Measurements from ENCODE around the gene F8A3. TPM values are rescaled to one million over a fixed set of nuclear protein-coding genes. Genes with fewer than 3 reads are reported as not detected.

Gene F8A3
- total and polyA plus RNA-seq, 5 donors from 2014 or later: 0.86 to 17.7 (median 4.6) TPM

- ATAC-seq (ENCODE audit: low read depth in 2 of 2): no peak
Measured at GRCh38 chrX:155441097-155441496, 17.3 kb downstream of the F8A3 start.

DNA sequence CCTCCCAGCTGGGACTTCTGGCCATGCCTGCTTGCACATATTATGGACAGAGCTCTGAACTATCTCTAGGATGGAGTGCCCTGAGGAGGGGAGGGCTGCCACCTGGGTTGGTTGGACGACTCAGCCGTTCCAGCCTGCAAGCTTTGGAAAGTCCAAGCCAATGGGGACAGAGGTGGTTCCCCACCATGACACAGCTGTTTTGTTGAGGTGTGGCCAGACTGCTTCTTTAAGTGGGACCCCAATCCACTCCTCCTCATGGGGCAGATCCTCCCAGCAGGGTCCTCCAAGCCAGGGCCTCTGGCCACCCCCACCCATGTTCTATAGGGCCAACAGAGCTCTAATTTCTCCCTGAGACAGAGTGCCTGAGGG lies 22.7 kb downstream of the F8A3 start:
- H3K36me3 Mint-ChIP-seq: peaks cover 3% of the 10 kb centered on the region
- no peak overlapping the region for H3K27ac ChIP-seq (ENCODE audit: insufficient read depth, low read length, poor library complexity, severe bottlenecking)

More at GRCh38 chrX:155441097-155441496, 17.3 kb downstream of the F8A3 start:
- Mint-ChIP-seq H3K4me3 (no peak overlapping the region), H3K4me1 (peaks cover 0 to 9% (median 2%) of the 10 kb centered on the region in 4 donors), H3K27me3 (no peaks in the 10 kb centered on the region), H3K36me3 (peaks cover 3% of the 10 kb centered on the region), H3K9me3 (peaks cover 0 to 17% (median 4%) of the 10 kb centered on the region in 7 donors), H3K27ac (no peak overlapping the region)
- H3K27me3 ChIP-seq (ENCODE audit: control insufficient read depth, insufficient read depth, low read length): no peaks in the 10 kb centered on the region
- H3K4me1 ChIP-seq (ENCODE audit: control insufficient read depth, insufficient read depth, low read length, poor library complexity, severe bottlenecking): no peaks in the 10 kb centered on the region
- no peak overlapping the region for H3K4me3 ChIP-seq (ENCODE audit: low read depth, low read length)
- no peak for DNase-seq
- no peak overlapping the region for H3K27ac ChIP-seq (ENCODE audit: insufficient read depth, low read length, poor library complexity, severe bottlenecking)
- no peaks in the 10 kb centered on the region for H3K36me3 ChIP-seq (ENCODE audit: control insufficient read depth, insufficient read depth, low read length)
- no peaks in the 10 kb centered on the region for H3K9me3 ChIP-seq (ENCODE audit: control insufficient read depth in 2 of 2, low read length in 2 of 2)

DNA sequence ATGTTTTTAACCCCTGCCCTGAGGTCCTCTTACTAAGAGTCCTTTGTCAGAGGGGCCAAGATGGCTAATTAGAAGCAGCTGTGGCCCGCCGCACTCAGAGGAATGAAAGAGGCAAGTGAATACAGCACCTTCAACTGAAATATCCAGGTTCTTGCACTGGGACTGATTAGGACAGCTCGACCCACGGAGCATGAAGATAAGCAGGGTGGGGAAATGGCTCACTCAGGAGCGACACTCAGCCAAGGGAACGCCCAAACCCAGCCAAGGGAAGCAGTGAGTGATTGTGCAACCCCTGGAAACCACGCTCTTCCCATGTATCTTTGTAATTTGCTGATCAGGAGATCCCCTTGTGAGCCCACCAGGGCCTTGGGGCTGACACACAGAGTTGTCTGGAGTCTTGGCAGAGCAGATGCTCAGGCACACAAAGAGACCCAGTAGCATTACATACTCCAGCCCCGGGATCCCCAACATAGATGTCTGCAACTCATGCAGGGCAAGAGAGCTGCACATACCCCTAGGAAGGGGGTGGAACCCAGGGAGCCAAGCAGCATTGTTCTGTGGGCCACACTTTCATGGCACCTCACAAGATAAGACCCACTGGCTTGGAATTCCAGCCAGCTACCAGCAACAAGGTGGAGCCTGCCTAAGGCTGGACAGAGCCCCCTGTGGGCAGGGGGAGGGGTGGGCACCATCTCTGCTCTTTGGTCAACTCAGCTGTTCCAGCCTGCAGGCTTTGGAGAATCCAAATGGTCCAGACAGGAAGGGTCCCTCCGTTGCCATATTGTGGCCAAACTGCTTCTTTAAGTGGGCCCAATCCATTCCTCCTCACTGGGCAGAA lies 23.3 kb downstream of the F8A3 start:
- H3K4me3 Mint-ChIP-seq: no peak overlapping the region
- Histone ChIP-seq H3K9me3 (ENCODE audit: control insufficient read depth in 2 of 2, low read length in 2 of 2) (no peaks in the 10 kb centered on the region), H3K27me3 (ENCODE audit: control insufficient read depth, insufficient read depth, low read length) (no peaks in the 10 kb centered on the region), H3K27ac (ENCODE audit: insufficient read depth, low read length, poor library complexity, severe bottlenecking) (no peak overlapping the region), H3K4me3 (ENCODE audit: low read depth, low read length) (no peak overlapping the region), H3K4me1 (ENCODE audit: control insufficient read depth, insufficient read depth, low read length, poor library complexity, severe bottlenecking) (no peaks in the 10 kb centered on the region), H3K36me3 (ENCODE audit: control insufficient read depth, insufficient read depth, low read length) (no peaks in the 10 kb centered on the region)
- ATAC-seq (ENCODE audit: low read depth in 2 of 2) (no peak), DNase-seq (no peak)
- no peak overlapping the region for H3K27ac Mint-ChIP-seq
- H3K9me3 Mint-ChIP-seq: peaks cover 0 to 12% (median 5%) of the 10 kb centered on the region in 7 donors
- no peaks in the 10 kb centered on the region for H3K27me3 Mint-ChIP-seq
- H3K4me1 Mint-ChIP-seq: peaks cover 0 to 5% (median 0%) of the 10 kb centered on the region in 4 donors
- peaks cover 2% of the 10 kb centered on the region for H3K36me3 Mint-ChIP-seq

More for the DNA sequence above, 22.7 kb downstream of the F8A3 start:
- DNase-seq: no peak
- no peak for ATAC-seq (ENCODE audit: low read depth in 2 of 2)
- peaks cover 0 to 5% (median 0%) of the 10 kb centered on the region in 4 donors for H3K4me1 Mint-ChIP-seq
- H3K27me3 Mint-ChIP-seq: no peaks in the 10 kb centered on the region
- Histone ChIP-seq H3K4me1 (ENCODE audit: control insufficient read depth, insufficient read depth, low read length, poor library complexity, severe bottlenecking) (no peaks in the 10 kb centered on the region), H3K4me3 (ENCODE audit: low read depth, low read length) (no peak overlapping the region), H3K36me3 (ENCODE audit: control insufficient read depth, insufficient read depth, low read length) (no peaks in the 10 kb centered on the region), H3K27me3 (ENCODE audit: control insufficient read depth, insufficient read depth, low read length) (no peaks in the 10 kb centered on the region), H3K9me3 (ENCODE audit: control insufficient read depth in 2 of 2, low read length in 2 of 2) (no peaks in the 10 kb centered on the region)
- H3K4me3 Mint-ChIP-seq: no peak overlapping the region
- H3K9me3 Mint-ChIP-seq: peaks cover 0 to 12% (median 4%) of the 10 kb centered on the region in 7 donors
- H3K27ac Mint-ChIP-seq: no peak overlapping the region

GRCh38 chrX:155417769-155418168 lies 40.7 kb downstream of the F8A3 start:
- DNase-seq: no peak
- no peaks in the 10 kb centered on the region for H3K9me3 Mint-ChIP-seq
- no peaks in the 10 kb centered on the region for H3K27me3 Mint-ChIP-seq
- no peak overlapping the region for H3K4me3 Mint-ChIP-seq
- no peaks in the 10 kb centered on the region for H3K9me3 ChIP-seq (ENCODE audit: control insufficient read depth in 2 of 2, low read length in 2 of 2)
- no peaks in the 10 kb centered on the region for H3K36me3 Mint-ChIP-seq
- H3K27ac Mint-ChIP-seq: no peak overlapping the region
- no peaks in the 10 kb centered on the region for H3K36me3 ChIP-seq (ENCODE audit: control insufficient read depth, insufficient read depth, low read length)
- no peak overlapping the region for H3K4me3 ChIP-seq (ENCODE audit: low read depth, low read length)
- no peaks in the 10 kb centered on the region for H3K27me3 ChIP-seq (ENCODE audit: control insufficient read depth, insufficient read depth, low read length)
- H3K4me1 ChIP-seq (ENCODE audit: control insufficient read depth, insufficient read depth, low read length, poor library complexity, severe bottlenecking): no peaks in the 10 kb centered on the region
- ATAC-seq (ENCODE audit: low read depth in 2 of 2): no peak
- H3K4me1 Mint-ChIP-seq: no peaks in the 10 kb centered on the region
- H3K27ac ChIP-seq (ENCODE audit: insufficient read depth, low read length, poor library complexity, severe bottlenecking): no peak overlapping the region

Other genes starting within 250 kb of the F8A3 start
- 22.9 TPM for gene VBP1, start 242.2 kb downstream of the F8A3 start, total RNA-seq
- 100 to 1,000 TPM in 1 of 4 donors, 10 to 100 TPM in 3; 81.7 to 101 (median 88.6) TPM for gene VBP1, start 242.2 kb downstream of the F8A3 start, polyA plus RNA-seq
- 6.9 TPM for gene RAB39B, start 194.1 kb downstream of the F8A3 start, total RNA-seq
- 1 to 10 TPM; 6.4 to 10.0 (median 8.4) TPM for gene RAB39B, start 194.1 kb downstream of the F8A3 start, polyA plus RNA-seq
- 1.2 TPM for gene CLIC2, start 124.0 kb downstream of the F8A3 start, total RNA-seq
- gene CLIC2, start 124.0 kb downstream of the F8A3 start, polyA plus RNA-seq: under 1 TPM in 2 of 4 donors, not detected in 2; 0.42 to 0.76 TPM
- gene F8A2, start 76.5 kb downstream of the F8A3 start, total RNA-seq: not detected
- not detected for gene F8A2, start 76.5 kb downstream of the F8A3 start, polyA plus RNA-seq
- 0.96 TPM for gene SPRY3, start 154.0 kb upstream of the F8A3 start, total RNA-seq
- under 1 TPM in 3 of 4 donors, not detected in 1; 0.03 to 0.08 (median 0.07) TPM for gene SPRY3, start 154.0 kb upstream of the F8A3 start, polyA plus RNA-seq
- gene TMLHE, start 154.3 kb upstream of the F8A3 start, total RNA-seq: 9.8 TPM
- gene TMLHE, start 154.3 kb upstream of the F8A3 start, polyA plus RNA-seq: 10 to 100 TPM; 11.5 to 19.0 (median 15.9) TPM